D721Med (cell line): ENCODE results near the gene SUPT6H.

Experiments
- DNase-seq: peaks from one replicate; pipeline ENCODE4 v3.0.0; 2011; ENCODE audit warnings: low spot score; ENCODE audit not compliant: insufficient read length
- FAIRE-seq: peaks from 2 replicates; lab custom pipeline; 2011; peaks lifted over from hg19 to GRCh38; lab: Jason Lieb, UNC
- CTCF ChIP-seq: IDR thresholded peaks from 2 replicates; pipeline ENCODE4 v1.5.1; 2012; ENCODE audit warnings: mild to moderate bottlenecking, control low read depth; ENCODE audit not compliant: insufficient read depth; ENCODE audit errors: missing control alignments

Gene SUPT6H

GRCh38 chr17:28706471-28707338, 44.7 kb downstream of the SUPT6H start:
- no peak for TF ChIP-seq CTCF
- FAIRE-seq (no peak), DNase-seq (no peak)

- DNase-seq = no peak
- no peak for TF ChIP-seq CTCF
- no peak for FAIRE-seq
These were observed 45.3 kb downstream of the SUPT6H start for GRCh38 chr17:28707339-28707720.

- TF ChIP-seq CTCF = no peak
- FAIRE-seq = no peak
- peak; percentile 95 for DNase-seq
These were observed 49.1 kb downstream of the SUPT6H start for GRCh38 chr17:28710861-28711722.

- DNase-seq (no peak), FAIRE-seq (no peak)
- no peak for TF ChIP-seq CTCF
These were observed 49.7 kb downstream of the SUPT6H start, which contains the start of gene PROCA1 for GRCh38 chr17:28711723-28712031. TSS of gene PROCA1 (minus strand) at chr17:28711888. CDS start at chr17:28711660, 228 bp downstream.

- no peak for FAIRE-seq
- TF ChIP-seq CTCF = no peak
These were observed 50.2 kb downstream of the SUPT6H start for GRCh38 chr17:28712032-28712704.

GRCh38 chr17:28712705-28713415, 50.9 kb downstream of the SUPT6H start:
- DNase-seq (no peak), FAIRE-seq (no peak)
- no peak for TF ChIP-seq CTCF

More at GRCh38 chr17:28712032-28712704, 50.2 kb downstream of the SUPT6H start:
- DNase-seq = no peak
